HFFc6 (cell line): ENCODE measurements around the gene SMAP2. TPM values are rescaled to one million over a fixed set of nuclear protein-coding genes. Genes with fewer than 3 reads are reported as not detected.
"Not testable (repeated sequence)": the region's sequence is repeated elsewhere in the genome, so short reads cannot be mapped to it uniquely, and the experiment has no call there.

Experiments
- DNase-seq: peaks from one replicate; pipeline ENCODE4 v3.0.0-alpha.2; 2018
- H3K27ac Mint-ChIP-seq: 2 replicates; pipeline ENCODE4 v1.8.0; 2020; ENCODE audit warnings: mild to moderate bottlenecking, mixed read lengths
- H3K27me3 Mint-ChIP-seq: 2 replicates; pipeline ENCODE4 v1.8.0; 2021; ENCODE audit warnings: mild to moderate bottlenecking, moderate library complexity, mixed read lengths; ENCODE audit not compliant: insufficient read depth
- H3K36me3 Mint-ChIP-seq: 2 replicates; pipeline ENCODE4 v1.8.0; 2021; ENCODE audit warnings: low read depth, mixed read lengths
- H3K4me1 Mint-ChIP-seq: 2 replicates; pipeline ENCODE4 v1.8.0; 2020; ENCODE audit warnings: low read depth, mixed read lengths
- H3K4me3 Mint-ChIP-seq: 2 replicates; pipeline ENCODE4 v1.8.0; 2020; ENCODE audit warnings: mild to moderate bottlenecking, moderate library complexity, mixed read lengths
- H3K9me3 Mint-ChIP-seq: 2 replicates; pipeline ENCODE4 v1.8.0; 2020; ENCODE audit warnings: mild to moderate bottlenecking, mixed read lengths
- CTCF ChIP-seq: fragments of 200-600 bp; sonication (generic); IDR thresholded peaks from 2 replicates; pipeline ENCODE4 v1.5.0; 2021; ENCODE audit warnings: antibody characterized with exemption, mild to moderate bottlenecking
- total RNA-seq, 6 experiments: library from RNA; stranded (reverse); fragmentation: NEBNext Ultra II Directional; extraction: Animal tissue kit (Norgen Biotek cat#: 25700); gene quantifications; 2 replicates in 1 of 6; 3 replicates in 5 of 6; pipeline ENCODE4 v1.2.3, GENCODE V29; 2021

Gene SMAP2
- total RNA-seq, 6 experiments from 2014 or later: 27.7 to 37.5 (median 32.7) TPM

GRCh38 chr1:40384887-40385286 lies 11.4 kb downstream of the SMAP2 start:
- peak overlapping the region; percentile 87 for H3K27ac Mint-ChIP-seq
- no peak for TF ChIP-seq CTCF
- DNase-seq: no peak
- H3K4me1 Mint-ChIP-seq: peaks cover 67% of the 10 kb centered on the region
- peaks cover 2% of the 10 kb centered on the region; the same call in 1 of the 2 replicates for H3K27me3 Mint-ChIP-seq
- H3K4me3 Mint-ChIP-seq: no peak overlapping the region
- H3K9me3 Mint-ChIP-seq: no peaks in the 10 kb centered on the region
- H3K36me3 Mint-ChIP-seq: no peaks in the 10 kb centered on the region

- peaks cover 2% of the 10 kb centered on the region; the same call in 1 of the 2 replicates for H3K27me3 Mint-ChIP-seq
- TF ChIP-seq CTCF: no peak
- peaks cover 70% of the 10 kb centered on the region for H3K4me1 Mint-ChIP-seq
- DNase-seq: no peak
- no peaks in the 10 kb centered on the region for H3K36me3 Mint-ChIP-seq
- peak overlapping the region; percentile 14 for H3K27ac Mint-ChIP-seq
- no peaks in the 10 kb centered on the region for H3K9me3 Mint-ChIP-seq
- no peak overlapping the region for H3K4me3 Mint-ChIP-seq
These were observed 12.2 kb downstream of the SMAP2 start for GRCh38 chr1:40385437-40386358.

DNA sequence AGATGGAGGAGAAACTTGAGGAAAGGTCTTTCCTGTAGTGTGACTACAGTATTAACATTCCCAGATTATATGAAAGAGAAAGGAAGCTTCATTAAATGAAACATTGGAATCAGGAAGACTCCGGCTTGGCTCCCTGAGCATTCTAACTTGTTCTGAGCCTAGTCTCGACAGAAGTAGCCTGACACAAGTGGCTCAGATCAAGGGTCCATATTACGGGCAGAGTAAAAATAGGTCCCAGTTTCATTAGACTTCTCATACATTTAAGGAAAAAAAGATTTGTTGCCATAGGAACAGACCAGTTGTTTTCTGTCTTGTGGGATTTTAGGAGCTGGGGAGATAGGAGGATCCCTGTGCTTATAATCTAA lies 12.8 kb downstream of the SMAP2 start:
- peak overlapping the region; percentile 14 for H3K27ac Mint-ChIP-seq

DNA sequence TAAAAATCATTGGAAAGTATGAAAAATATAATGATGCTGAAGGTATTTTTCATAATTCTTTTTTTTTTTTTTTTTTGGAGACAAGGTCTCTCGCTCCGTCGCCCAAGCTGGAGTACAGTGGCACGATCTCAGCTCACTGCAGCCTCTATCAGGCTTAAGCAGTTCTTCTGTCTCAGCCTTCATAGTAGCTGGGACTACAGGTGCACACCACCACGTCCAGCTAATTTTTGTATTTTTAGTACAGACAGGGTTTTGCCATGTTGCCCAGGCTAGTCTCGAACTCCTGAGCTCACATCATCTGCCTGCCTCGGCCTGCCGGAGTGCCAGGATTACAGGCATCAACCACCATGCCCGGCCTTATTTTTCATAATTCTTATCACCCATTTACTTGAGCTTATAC lies 13.3 kb downstream of the SMAP2 start:
- H3K4me3 Mint-ChIP-seq: no peak overlapping the region
- no peak overlapping the region for H3K27ac Mint-ChIP-seq
- H3K4me1 Mint-ChIP-seq: peaks cover 66% of the 10 kb centered on the region
- no peaks in the 10 kb centered on the region for H3K9me3 Mint-ChIP-seq
- TF ChIP-seq CTCF: no peak
- peaks cover 2% of the 10 kb centered on the region; the same call in 1 of the 2 replicates for H3K27me3 Mint-ChIP-seq
- no peak for DNase-seq
- no peaks in the 10 kb centered on the region for H3K36me3 Mint-ChIP-seq

More for the DNA sequence above, 12.8 kb downstream of the SMAP2 start:
- TF ChIP-seq CTCF: no peak
- peaks cover 2% of the 10 kb centered on the region; the same call in 1 of the 2 replicates for H3K27me3 Mint-ChIP-seq
- no peaks in the 10 kb centered on the region for H3K36me3 Mint-ChIP-seq
- H3K4me3 Mint-ChIP-seq: no peak overlapping the region
- DNase-seq: no peak
- H3K9me3 Mint-ChIP-seq: no peaks in the 10 kb centered on the region
- H3K4me1 Mint-ChIP-seq: peaks cover 66% of the 10 kb centered on the region

DNA sequence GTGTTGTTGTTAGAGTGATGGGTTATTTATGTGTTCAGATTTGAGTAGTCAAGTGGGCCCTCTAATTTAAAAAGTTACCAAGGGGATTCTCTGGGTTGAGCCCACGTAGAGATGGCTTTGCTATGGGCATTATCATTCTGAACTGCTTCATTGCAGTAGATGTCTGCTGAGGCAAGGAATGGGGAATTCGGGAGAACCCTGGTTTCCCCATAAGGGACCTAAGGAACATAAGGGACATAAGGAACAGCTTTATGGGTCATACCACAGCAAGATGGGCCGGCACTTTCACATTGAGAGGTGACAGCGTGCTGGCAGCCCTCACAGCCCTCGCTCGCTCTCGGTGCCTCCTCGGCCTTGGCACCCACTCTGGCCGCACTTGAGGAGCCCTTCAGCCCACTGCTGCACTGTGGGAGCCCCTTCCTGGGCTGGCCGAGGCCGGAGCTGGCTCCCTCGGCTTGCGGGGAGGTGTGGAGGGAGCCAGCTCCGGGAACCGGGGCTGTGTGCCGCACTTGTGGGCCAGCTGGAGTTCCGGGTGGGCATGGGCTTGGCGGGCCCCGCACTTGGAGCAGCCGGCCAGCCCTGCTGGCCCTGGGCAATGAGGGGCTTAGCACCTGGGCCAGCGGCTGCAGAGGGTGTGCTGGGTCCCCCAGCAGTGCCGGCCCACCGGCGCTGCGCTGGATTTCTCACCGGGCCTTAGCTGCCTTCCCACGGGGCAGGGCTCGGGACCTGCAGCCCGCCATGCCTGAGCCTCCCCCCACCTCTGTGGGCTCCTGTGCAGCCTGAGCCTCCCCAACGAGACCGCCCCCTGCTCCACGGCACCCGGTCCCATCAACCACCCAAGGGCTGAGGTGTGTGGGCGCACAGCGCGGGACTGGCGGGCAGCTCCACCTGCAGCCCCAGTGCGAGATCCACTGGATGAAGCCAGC lies 14.1 kb downstream of the SMAP2 start:
- H3K27me3 Mint-ChIP-seq, H3K27ac Mint-ChIP-seq, DNase-seq, H3K9me3 Mint-ChIP-seq, H3K4me3 Mint-ChIP-seq, H3K36me3 Mint-ChIP-seq: not testable (repeated sequence)
- H3K4me1 Mint-ChIP-seq: peaks cover 66% of the 10 kb centered on the region

GRCh38 chr1:40388456-40389321 lies 15.2 kb downstream of the SMAP2 start:
- not testable (repeated sequence) for H3K4me3 Mint-ChIP-seq, H3K27me3 Mint-ChIP-seq, H3K27ac Mint-ChIP-seq, DNase-seq, H3K36me3 Mint-ChIP-seq, H3K9me3 Mint-ChIP-seq
- H3K4me1 Mint-ChIP-seq: peaks cover 63% of the 10 kb centered on the region
